ENCODE data around the gene HDHD2. TPM values are rescaled to one million over a fixed set of nuclear protein-coding genes. Genes with fewer than 3 reads are reported as not detected.

The HDHD2 gene, protein sequence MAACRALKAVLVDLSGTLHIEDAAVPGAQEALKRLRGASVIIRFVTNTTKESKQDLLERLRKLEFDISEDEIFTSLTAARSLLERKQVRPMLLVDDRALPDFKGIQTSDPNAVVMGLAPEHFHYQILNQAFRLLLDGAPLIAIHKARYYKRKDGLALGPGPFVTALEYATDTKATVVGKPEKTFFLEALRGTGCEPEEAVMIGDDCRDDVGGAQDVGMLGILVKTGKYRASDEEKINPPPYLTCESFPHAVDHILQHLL
- 8.2 and 9.6 TPM in 2 replicates for total RNA-seq

DNA sequence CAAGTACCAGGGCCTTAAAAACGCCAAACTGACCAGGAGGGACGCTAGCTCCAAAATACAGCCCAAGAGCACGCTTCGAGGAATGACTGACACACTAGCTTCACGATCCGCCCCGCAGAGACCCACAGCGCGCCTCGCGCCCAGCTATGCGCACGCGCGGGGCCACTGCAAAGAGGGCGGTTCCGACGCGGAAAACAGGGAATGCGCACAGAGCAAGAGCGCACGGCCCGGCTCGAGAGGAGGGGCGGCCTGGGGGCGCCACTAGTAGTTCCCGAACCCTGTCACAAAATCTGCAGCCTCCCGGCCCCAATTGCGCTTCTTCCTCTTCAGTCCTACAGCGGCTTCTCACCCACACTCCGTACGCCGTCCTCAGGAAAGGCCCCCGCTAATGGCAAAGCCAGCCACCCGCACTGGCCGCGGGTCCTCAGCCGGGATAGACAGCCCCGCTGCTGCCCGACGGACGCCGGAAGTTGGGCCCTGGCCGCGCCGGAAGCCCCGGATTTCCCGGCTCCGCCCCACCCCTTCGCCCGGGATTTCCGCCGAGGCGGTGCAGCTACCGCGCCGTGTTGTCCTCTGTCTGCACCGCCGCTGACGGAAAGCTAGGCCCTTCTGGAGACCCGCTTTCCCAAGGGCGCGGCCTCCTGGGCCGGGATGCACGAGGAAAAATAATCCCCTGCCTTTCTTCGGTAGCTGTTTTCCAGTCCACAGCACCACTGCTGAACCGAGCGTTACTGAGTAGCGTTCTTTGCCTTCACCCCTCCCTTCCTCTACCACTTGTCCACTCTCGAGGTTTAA, at the start of gene HDHD2:
HDHD2 (minus strand) TSS at position 472 of the 795 bp plus-strand sequence. CDS start 14,061 bp downstream, outside the sequence.

GRCh38 chr18:47175898-47176575, 25.7 kb upstream of the HDHD2 start, which contains the start of gene IER3IP1:
Gene IER3IP1 (minus strand): TSS chr18:47176364. CDS start chr18:47176277, 87 bp downstream.

Small RNAs within 50 kb of the gene (small RNA-seq; reads per million reads assigned to genes)
- not detected for gene AC012254.4

Other genes with a start within 250 kb of the HDHD2 start
- gene PIAS2, start 233.0 kb downstream of the HDHD2 start, total RNA-seq, result 21.9 and 33.1 TPM in 2 replicates
- gene KATNAL2, start 232.9 kb downstream of the HDHD2 start, total RNA-seq, result 0.86 and 0.98 TPM in 2 replicates
- gene ELOA2, start 114.9 kb downstream of the HDHD2 start, total RNA-seq, result not detected in 2 replicates
- 19.6 and 22.9 TPM in 2 replicates for gene IER3IP1, start 25.9 kb upstream of the HDHD2 start, total RNA-seq
- not detected in 2 replicates for gene SKOR2, start 101.2 kb upstream of the HDHD2 start, total RNA-seq